Activated CD4-positive, alpha-beta T cell treated with anti-CD3 and anti-CD28 coated beads for 48 hours (primary cell): ENCODE measurements around the gene ARHGEF3.

Experiments
- DNase-seq: peaks from one replicate; pipeline ENCODE4 v3.0.0-alpha.2; 2020

ARHGEF3 gene

GRCh38 chr3:56795097-56795828, 6.5 kb downstream of the ARHGEF3 start:
- DNase-seq: no peak

DNA sequence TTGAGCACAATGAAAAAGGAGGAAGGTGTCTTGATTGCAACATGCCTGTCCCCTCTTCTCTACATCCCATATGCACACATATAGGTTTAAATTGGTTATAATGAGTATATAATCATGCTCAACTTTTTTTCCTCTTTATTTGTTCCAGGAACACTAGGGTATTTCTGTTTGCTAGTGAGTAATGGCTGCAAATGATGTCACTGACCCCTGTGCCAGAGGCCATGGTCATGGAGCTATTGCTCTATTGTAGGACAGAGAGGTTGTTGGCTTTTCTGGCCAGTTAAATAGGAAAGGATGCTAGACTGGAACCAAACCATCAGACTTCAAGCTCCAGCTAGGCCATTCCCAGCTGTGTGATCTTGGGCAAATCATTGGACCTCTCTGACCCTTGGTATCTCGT, 9.6 kb downstream of the ARHGEF3 start:
- DNase-seq: no peak

DNA sequence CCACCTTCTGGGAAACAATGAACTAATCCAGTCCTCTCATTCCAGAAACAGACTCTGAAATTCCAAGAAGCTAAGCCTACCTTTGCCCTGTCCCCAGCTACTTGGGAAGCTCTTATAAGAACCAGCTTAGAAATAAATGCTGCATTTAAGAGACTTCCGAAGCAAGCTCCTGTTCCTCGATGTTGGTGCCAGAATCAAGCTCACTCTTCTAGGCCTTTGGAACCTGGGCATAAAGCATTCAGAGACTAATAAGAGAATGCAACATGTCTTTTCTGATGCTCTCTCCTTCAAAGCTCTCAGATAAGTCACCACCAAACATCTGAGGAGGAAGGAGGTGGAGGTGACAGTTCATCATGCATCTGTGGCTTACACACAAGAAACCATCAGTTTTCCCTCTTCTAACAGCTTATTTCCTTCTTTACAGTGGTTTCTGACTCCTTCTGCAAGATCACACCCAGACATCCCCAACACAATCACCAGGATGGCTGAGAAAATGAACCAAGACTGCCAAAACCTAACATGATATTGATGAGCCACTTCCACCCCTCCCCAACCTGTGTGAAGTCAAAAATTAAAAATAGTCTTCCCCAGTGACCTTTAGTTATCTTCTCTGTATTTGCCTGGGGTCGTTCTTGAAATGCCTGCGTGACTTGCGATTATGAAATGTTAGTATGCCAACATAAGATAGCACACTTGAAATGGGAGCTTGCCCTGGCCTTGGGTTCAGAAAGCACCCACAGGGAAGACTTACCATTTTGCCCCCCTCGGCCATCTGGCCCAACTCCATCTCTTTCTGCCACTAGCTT, 11.5 kb downstream of the ARHGEF3 start:
- no peak for DNase-seq

GRCh38 chr3:56789076-56789475, 12.7 kb downstream of the ARHGEF3 start:
- no peak for DNase-seq

GRCh38 chr3:56788521-56788920, 13.2 kb downstream of the ARHGEF3 start:
- no peak for DNase-seq

DNA sequence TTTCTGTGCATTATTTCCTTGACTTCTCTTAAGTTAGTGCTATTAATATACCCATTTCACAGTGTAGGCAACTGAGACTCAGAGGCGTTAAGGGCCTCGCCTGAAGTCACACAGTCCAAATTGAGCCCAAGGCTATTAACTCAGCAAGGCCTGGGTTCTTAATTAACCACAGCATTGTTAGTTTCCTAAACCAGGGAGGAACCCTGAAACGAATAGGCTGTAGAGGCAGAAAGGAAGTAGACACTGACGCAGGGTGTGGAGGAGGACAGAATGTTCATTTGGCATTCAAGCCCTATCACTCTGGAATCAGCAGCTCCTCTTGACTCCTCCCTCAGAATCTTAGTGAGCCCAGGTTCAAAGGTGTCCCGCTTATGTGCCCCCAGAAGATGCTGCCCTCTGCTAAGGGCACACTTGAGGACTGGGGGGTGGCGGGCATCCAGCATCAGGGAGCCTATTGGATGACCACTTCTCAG, 13.9 kb downstream of the ARHGEF3 start:
- peak; percentile 42 for DNase-seq

GRCh38 chr3:56787258-56787775, 14.4 kb downstream of the ARHGEF3 start:
- DNase-seq: no peak

DNA sequence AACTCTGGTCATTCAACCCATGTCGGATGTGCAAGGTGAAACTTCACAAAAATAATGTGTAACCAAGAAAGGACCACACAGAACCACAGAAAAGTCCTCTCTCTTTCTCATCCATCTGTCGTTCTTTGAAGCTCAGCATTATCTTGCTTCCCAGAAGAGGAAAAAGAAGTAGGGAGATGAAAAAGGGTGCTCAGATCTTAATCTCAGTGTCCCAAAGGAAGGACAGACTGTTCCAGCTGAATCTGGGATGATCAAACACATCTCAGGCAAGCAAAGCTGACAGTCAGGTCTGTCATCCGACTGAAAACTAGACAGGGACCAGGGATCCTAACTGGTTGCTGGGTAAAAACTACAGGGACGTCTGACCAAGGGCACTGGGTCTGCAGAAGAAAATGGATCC, 16.2 kb downstream of the ARHGEF3 start:
- no peak for DNase-seq

- no peak for DNase-seq
Observed at GRCh38 chr3:56784448-56785001, 17.2 kb downstream of the ARHGEF3 start.

DNA sequence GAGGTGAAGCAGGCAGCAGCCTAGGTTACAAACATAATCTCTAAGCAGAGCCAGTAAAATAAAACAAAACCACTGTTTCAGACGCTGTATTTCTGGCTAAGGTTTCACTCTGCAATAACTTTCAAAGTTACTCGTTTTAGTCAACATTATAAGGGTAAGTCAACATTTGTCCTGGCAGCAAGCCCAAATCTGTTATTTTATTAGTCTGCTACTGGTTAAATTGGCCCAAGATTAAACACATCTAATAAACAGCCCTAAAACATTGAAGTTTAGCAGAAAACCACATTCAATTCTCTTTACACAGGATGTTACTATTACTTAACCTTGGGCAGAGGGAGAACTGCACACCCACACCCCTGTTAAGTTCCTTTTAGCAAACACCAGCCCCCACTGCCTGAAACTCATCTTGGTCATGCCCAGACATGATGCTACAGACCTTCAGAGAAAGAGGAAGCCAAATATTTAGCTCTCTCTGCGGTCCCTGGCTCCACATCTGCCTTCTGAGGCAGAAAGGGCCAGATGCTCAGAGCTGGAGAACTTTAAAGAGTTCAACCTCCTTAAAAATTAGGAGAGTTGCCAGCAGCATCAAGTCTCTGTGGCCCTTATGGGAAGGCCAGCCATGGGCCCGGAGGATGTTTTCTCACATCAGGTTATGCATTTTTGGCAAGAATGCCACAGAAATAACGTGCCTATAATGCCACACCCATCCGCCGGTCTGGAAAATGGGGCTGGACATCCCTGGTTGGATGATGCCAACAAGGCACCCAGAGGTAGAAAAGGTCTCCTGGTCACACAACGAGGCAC, 17.9 kb downstream of the ARHGEF3 start:
- peak; percentile 76 for DNase-seq

- DNase-seq: no peak
Observed at GRCh38 chr3:56782906-56783305, 18.8 kb downstream of the ARHGEF3 start.

- DNase-seq: no peak
Observed at GRCh38 chr3:56782215-56782614, 19.5 kb downstream of the ARHGEF3 start.

DNA sequence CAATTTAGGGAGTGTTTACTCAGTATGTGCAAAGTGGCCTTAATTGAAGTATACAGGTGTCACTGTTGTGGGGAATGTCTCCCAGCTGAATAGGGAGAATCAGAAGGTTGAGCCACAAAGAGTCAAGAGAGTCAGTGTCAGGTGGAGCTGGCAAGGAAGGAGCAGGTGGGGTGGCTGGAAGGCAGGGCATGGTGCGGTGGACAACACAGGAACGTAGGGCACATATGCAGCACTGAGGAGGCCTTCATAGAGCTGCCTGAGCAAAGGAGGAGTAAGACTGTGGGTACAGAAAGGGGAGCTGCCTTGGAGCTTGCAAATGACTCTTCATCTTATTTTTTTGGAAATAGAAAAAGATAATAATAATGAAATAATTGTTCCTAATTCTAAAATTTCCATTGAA, 20.0 kb downstream of the ARHGEF3 start:
- no peak for DNase-seq

- no peak for DNase-seq
Observed at GRCh38 chr3:56780936-56781335, 20.8 kb downstream of the ARHGEF3 start.

DNA sequence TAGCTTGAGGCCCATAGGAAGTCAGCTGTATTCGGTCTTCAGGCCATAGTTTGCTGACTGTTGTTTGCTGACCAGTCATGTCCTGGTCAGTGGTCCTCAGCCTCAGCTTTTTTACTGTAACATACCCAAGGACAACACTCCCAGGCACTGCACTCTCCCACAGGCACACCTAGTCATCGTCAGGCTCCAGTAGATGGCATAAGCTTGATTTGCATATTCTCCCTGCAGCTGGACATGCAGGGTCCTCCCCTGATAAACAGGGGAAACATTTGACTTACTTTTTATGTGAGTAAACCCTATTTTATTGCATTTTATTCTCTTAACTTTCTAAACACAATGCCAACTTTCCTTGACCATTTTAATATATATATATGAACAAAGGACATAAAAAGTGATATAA, 22.9 kb downstream of the ARHGEF3 start:
- DNase-seq: no peak

- DNase-seq: no peak
Observed at GRCh38 chr3:56776556-56776950, 25.2 kb downstream of the ARHGEF3 start.

DNA sequence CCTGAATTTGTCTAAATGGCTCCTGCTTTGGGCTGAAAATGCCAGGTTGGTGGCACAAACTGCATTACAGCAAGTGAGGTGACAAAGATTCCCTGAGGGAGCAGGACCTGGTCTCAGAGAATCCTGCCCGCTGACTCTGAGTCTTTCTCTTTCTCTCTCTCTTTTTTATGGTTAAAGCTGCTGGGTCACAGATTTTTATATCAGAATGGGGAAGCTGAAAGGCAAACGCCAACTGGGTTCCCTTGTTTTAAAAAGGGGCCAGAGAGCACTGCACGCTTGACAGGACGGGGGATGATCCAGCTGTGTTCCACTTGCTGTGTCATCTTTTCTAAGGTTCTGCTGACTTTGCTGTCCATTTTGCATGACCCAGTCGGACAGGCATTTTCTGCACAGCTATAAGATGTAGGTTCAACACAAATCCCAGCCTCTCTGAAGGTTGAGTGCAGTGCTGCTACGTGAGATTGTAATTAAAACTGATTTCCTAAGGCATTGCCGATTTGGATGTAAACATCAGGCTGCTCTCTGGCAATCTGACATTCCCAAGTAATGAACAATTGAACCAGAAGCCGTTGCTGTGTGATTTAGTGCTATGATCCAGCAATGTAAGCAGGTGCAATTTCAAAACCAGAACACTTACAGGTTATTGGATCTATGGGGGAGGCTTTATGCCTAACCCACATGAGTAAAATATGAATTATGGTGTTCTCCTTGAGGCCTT, 25.8 kb downstream of the ARHGEF3 start:
- DNase-seq: no peak

DNA sequence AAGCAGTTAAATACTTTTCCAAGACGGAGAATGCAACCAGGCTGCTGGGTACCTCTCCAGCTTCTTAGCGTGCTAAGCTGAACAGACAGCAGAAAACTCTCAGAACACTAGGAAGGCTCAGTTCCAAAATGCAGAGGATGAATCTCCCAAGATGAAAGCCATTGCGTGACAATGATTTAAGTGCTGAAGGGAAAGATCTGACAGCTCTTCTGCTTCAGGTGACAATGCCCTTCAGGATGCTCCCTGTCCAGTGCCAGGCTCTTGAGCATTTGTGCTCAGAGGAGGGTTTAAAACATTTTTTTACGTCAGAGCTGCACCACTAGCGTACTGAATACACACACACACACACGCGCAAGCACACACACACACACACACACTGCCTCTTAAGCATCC, 26.3 kb downstream of the ARHGEF3 start:
- DNase-seq: no peak

GRCh38 chr3:56773986-56774385, 27.8 kb downstream of the ARHGEF3 start:
- DNase-seq: no peak

- no peak for DNase-seq
Observed at GRCh38 chr3:56772952-56773938, 28.5 kb downstream of the ARHGEF3 start.

- DNase-seq: no peak
Observed at GRCh38 chr3:56771376-56771775, 30.4 kb downstream of the ARHGEF3 start.
